AG04449 (cell line): ENCODE data around the gene C4BPB.

Source experiments
- CTCF ChIA-PET: fragments of 350-600 bp; formaldehyde crosslinking; extraction: SDS; loops from one replicate; lab custom pipeline; 2021; ENCODE audit warnings: antibody characterized with exemption; lab: Yijun Ruan, JAX
- POLR2A ChIA-PET: fragments of 400-600, 350-600 bp; formaldehyde crosslinking; extraction: SDS; loops from one replicate; lab custom pipeline; 2020; ENCODE audit warnings: antibody characterized with exemption, inconsistent platforms; lab: Yijun Ruan, JAX
- DNase-seq: peaks from one replicate; pipeline ENCODE4 v3.0.0-alpha.2; 2010; ENCODE audit warnings: low read depth, low spot score
- H3K4me3 ChIP-seq: 2 replicates; pipeline ENCODE4 v1.5.1; 2011; ENCODE audit warnings: low read depth, mild to moderate bottlenecking, control low read depth, low read length
- CTCF ChIP-seq: IDR thresholded peaks from one replicate; pipeline ENCODE4 v1.5.1; 2011; ENCODE audit warnings: mild to moderate bottlenecking, moderate library complexity, low read length, control low read depth, inconsistent platforms; ENCODE audit not compliant: insufficient read depth; ENCODE audit errors: missing control alignments

C4BPB gene

DNA sequence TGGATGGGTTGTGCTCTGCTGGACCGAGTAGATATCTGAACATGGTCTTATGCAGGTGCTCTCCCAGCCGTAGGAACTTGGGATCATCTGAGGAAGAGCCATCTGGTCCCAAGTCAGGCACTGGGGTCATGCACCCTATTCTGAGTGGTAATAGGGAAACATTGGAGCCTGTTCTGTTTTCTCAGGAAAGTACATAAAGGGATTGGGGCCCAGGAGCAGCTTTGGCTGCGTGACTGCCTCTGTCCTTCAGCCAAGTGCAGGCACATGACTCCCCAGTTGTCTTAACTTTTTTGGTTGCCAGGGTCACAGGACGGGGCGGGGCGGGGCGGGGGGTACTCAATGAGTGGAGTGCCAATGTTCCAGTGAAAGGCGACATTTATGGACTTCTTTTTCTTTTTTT, 24.1 kb upstream of the C4BPB start:
- ChIA-PET CTCF (interaction anchor here (1.0 to 3.9 kb wide), 2 partner anchors 15 to 17 kb away, joined by 3 to 12 read pairs; no protein-coding TSS in a partner anchor), POLR2A (no interaction called here)
- DNase-seq: no peak
- TF ChIP-seq CTCF: no peak
- H3K4me3 ChIP-seq: no peak overlapping the region

DNA sequence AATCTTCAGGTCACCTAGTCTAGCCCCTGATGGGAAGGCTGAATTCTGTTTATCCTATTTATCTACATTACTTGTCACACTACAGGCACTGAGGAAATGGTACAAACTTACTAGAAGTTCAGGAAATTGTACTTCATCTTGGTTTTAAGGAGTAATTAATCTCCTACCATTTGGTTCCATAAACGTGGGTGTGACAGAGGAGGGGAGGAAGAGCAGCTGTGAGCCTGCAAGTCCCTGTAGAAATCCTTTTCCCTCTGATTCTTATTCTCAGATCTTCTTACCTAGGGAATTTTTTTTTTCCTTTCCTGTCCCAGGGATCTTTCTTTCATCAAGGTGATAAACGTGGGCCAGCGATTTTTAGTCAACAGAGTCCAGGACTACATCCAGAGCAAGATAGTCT, 21.5 kb upstream of the C4BPB start:
- no peak for TF ChIP-seq CTCF
- ChIA-PET CTCF (interaction anchor here (1.1 kb wide), 1 partner anchor 12 kb away, joined by 3 read pairs; no protein-coding TSS in a partner anchor), POLR2A (no interaction called here)
- no peak overlapping the region for H3K4me3 ChIP-seq
- DNase-seq: no peak

DNA sequence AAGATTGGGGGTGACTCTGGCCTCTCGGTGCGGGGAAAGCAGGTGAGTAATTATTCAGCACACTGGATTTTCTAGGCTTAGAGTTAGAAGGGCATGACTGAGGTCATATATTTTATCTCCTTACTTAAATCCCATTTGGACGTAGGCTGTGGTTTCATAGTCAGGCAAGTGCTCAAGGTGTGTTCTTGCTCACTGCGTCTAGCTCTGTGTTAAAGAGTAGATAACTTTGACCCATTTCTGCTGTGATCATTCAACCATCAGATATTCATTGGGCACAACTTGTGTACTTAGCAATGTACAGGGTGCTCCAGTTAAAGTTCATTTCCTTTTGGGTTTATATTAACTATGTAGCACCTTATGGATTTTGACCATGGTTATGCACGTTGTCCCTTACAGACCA, 21.0 kb upstream of the C4BPB start:
- TF ChIP-seq CTCF: no peak
- no peak for DNase-seq
- H3K4me3 ChIP-seq: no peak overlapping the region
- POLR2A ChIA-PET: no interaction called here
- CTCF ChIA-PET: interaction anchor here (0.8 to 1.3 kb wide), 3 partner anchors 11 to 18 kb away, joined by 3 to 4 read pairs (median 3); no protein-coding TSS in a partner anchor

DNA sequence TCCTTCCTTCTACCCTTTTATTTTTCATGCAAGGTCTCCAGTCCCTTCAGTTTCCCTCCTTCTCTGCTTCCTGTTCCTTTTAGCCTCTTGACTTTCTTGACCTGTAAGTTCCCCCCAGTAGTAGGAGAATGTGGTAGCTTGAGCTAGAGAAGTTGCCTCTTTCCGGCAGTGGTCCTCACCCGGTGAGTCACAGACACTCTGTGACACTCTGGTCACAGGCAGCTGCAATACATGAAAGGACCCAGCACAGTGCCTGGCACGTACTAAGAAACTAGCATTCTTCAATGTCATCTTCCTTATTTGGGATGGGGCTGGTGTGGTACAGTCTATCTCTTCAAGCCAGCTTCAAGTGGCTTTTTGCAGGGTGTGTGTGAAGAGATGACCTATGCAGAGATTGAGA, 19.6 kb upstream of the C4BPB start:
- no peak for TF ChIP-seq CTCF
- no peak overlapping the region for H3K4me3 ChIP-seq
- ChIA-PET CTCF (interaction anchor here (1.1 to 1.4 kb wide), 5 partner anchors 10 to 336 kb away, joined by 3 to 4 read pairs (median 3); no protein-coding TSS in a partner anchor), POLR2A (no interaction called here)
- DNase-seq: no peak

DNA sequence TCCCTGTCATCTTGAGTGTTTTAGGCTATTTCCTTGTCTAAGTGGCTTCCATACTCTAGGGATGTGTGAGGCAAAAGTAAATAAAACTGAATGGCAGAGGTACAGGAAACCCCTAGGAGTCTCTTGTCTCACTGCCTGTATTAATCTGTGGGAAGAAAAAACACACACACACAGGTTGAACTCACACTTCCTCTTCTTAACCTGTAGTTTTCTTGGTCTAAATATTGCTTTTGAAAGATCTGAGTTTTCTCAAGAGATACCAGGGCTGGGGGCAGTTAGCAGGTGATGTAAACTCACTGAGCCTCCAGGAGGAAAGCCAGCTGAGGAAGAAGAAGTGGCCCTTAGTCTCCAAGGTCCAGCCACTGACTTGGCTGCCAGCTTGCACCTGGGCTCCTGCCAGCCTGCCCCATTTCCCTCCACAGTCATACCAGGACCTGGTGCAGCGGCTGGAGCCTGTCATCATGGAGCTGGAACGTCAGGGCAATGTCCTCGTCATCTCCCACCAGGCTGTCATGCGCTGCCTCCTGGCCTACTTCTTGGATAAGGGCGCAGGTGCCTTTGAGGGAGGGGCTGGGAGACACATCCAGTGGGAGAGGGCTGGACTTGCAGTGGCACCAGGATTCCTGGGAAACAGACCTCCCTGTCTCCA, 18.7 kb upstream of the C4BPB start:
- TF ChIP-seq CTCF: no peak
- no peak for DNase-seq
- ChIA-PET POLR2A (no interaction called here), CTCF (interaction anchor here (1.1 to 2.5 kb wide), 5 partner anchors 9 to 335 kb away, joined by 3 to 10 read pairs (median 3); no protein-coding TSS in a partner anchor)
- H3K4me3 ChIP-seq: no peak overlapping the region

DNA sequence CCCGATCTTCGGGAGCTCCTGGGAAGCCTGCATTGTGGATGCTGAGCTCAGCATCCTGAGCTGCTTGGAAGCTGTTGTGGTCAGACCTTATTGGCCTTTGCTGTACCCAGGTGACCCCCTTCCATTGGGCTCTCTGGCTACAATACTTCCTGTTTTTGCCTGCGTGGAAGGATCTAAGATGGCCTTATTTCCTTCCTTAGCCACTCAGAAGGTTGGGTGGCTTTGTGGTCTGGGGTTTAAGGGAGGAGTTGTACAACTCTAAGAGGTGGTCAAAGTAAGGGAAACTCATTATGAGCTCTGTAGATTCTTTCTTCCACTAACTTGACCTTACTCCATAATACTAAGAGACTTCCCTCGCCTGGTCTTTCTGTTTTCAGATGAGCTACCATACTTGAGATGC, 17.8 kb upstream of the C4BPB start:
- ChIA-PET POLR2A (no interaction called here), CTCF (interaction anchor here (1.0 to 2.5 kb wide), 5 partner anchors 9 to 65 kb away, joined by 3 to 10 read pairs (median 5); partner anchors contain the start of gene PFKFB2)
- no peak for DNase-seq
- TF ChIP-seq CTCF: no peak
- H3K4me3 ChIP-seq: no peak overlapping the region
